Endothelial cell of umbilical vein (primary cell): ENCODE measurements around the gene RORC. TPM values are rescaled to one million over a fixed set of nuclear protein-coding genes. Genes with fewer than 3 reads are reported as not detected.

Experiments used
- BruUV-seq: library from RNA; stranded (reverse); fragments of 400-500 nt; replicated peaks from 2 replicates; lab custom pipeline; 2021; lab: Mats Ljungman, UMichigan
- CTCF ChIA-PET: fragments of 300-600, 350-600 bp; sonication (Branson Sonifier 250); formaldehyde crosslinking; loops from one replicate; lab custom pipeline; 2021; ENCODE audit warnings: antibody characterized with exemption, inconsistent platforms; lab: Charles Lee
- POLR2A ChIA-PET: fragments of 300-600, 350-600 bp; sonication (Branson Sonifier 250); formaldehyde crosslinking; loops from one replicate; lab custom pipeline; 2021; ENCODE audit warnings: antibody characterized with exemption, inconsistent platforms; lab: Charles Lee
- DNase-seq: peaks from one replicate; pipeline ENCODE4 v3.0.0-alpha.2; 2011; ENCODE audit warnings: low read depth, low spot score
- FAIRE-seq: peaks from 2 replicates; lab custom pipeline; 2011; peaks lifted over from hg19 to GRCh38; lab: Jason Lieb, UNC
- H2AFZ ChIP-seq: 2 replicates; pipeline ENCODE4 v1.6.0; 2012; ENCODE audit warnings: low read depth, low read length, control low read depth, inconsistent platforms
- H3K27ac ChIP-seq: 2 replicates; pipeline ENCODE4 v1.5.1; 2011; ENCODE audit warnings: low read depth, mild to moderate bottlenecking, control low read depth, low read length, moderate library complexity; ENCODE audit not compliant: insufficient read depth
- H3K27me3 ChIP-seq, 2 experiments: 2 replicates each; pipeline versions ENCODE4 v1.6.0 to v1.6.1; 2011; ENCODE audit warnings: low read length in 2 of 2, mixed read lengths in 1 of 2; ENCODE audit not compliant: control insufficient read depth in 2 of 2, insufficient read depth in 2 of 2
- H3K36me3 ChIP-seq, 2 experiments: 2 replicates in 1 of 2; 3 replicates in 1 of 2; pipeline ENCODE4 v1.5.1; 2011; ENCODE audit warnings: low read length in 2 of 2, mild to moderate bottlenecking in 1 of 2, moderate library complexity in 1 of 2; ENCODE audit not compliant: control insufficient read depth in 2 of 2, insufficient read depth in 2 of 2; ENCODE audit errors: extremely low read depth in 1 of 2
- H3K4me1 ChIP-seq: 3 replicates; pipeline ENCODE4 v1.5.1; 2011; ENCODE audit warnings: mild to moderate bottlenecking, low read length; ENCODE audit not compliant: control insufficient read depth, insufficient read depth; ENCODE audit errors: extremely low read depth
- H3K4me2 ChIP-seq: 2 replicates; pipeline ENCODE4 v1.6.1; 2011; ENCODE audit warnings: low read length, control low read depth, mixed read lengths; ENCODE audit not compliant: insufficient read depth
- H3K4me3 ChIP-seq, 3 experiments: fragments of 200-600 bp in 1 of 3; sonication (generic), shearing (Covaris generic) in 1 of 3; replicated peaks in 1 of 3; 2 replicates each; pipeline ENCODE4 v1.5.1; 2011 to 2016; ENCODE audit warnings: control low read depth in 3 of 3, low read length in 3 of 3, mild to moderate bottlenecking in 2 of 3, inconsistent platforms in 1 of 3, low read depth in 1 of 3, moderate library complexity in 1 of 3; ENCODE audit not compliant: insufficient read depth in 1 of 3
- H3K79me2 ChIP-seq: 2 replicates; pipeline ENCODE4 v1.6.0; 2012; ENCODE audit warnings: low read length, inconsistent platforms; ENCODE audit not compliant: control insufficient read depth, insufficient read depth
- H3K9ac ChIP-seq: replicated peaks from 2 replicates; pipeline ENCODE3; 2011; ENCODE audit warnings: low read length, control low read depth; ENCODE audit not compliant: insufficient read depth; ENCODE audit errors: extremely low read depth
- H3K9me1 ChIP-seq: replicated peaks from 3 replicates; pipeline ENCODE4 v1.6.0; 2011; ENCODE audit warnings: mild to moderate bottlenecking, low read length; ENCODE audit not compliant: control insufficient read depth, insufficient read depth; ENCODE audit errors: extremely low read depth
- H3K9me3 ChIP-seq: replicated peaks from 2 replicates; pipeline ENCODE4 v1.5.1; 2012; ENCODE audit warnings: low read length, inconsistent platforms; ENCODE audit not compliant: control insufficient read depth, insufficient read depth
- H4K20me1 ChIP-seq: replicated peaks from 2 replicates; pipeline ENCODE3; 2011; ENCODE audit warnings: mild to moderate bottlenecking, low read length; ENCODE audit not compliant: control insufficient read depth, insufficient read depth; ENCODE audit errors: extremely low read depth
- CTCF ChIP-seq, 2 donors: IDR thresholded peaks; 1 replicate in 1 of 2; 2 replicates in 1 of 2; pipeline ENCODE4 v1.5.1; 2011; ENCODE audit warnings: low read length in 2 of 2, mild to moderate bottlenecking in 2 of 2, moderate library complexity in 2 of 2, control low read depth in 1 of 2, inconsistent platforms in 1 of 2, low read depth in 1 of 2; ENCODE audit not compliant: insufficient read depth in 1 of 2; ENCODE audit errors: extremely low read depth in 1 of 2
- EZH2 ChIP-seq: IDR thresholded peaks from 2 replicates; pipeline ENCODE4 v1.6.1; 2012; ENCODE audit warnings: borderline replicate concordance, low read depth, mild to moderate bottlenecking, moderate library complexity, low read length, inconsistent platforms; ENCODE audit not compliant: severe bottlenecking
- FOS ChIP-seq: IDR thresholded peaks from 2 replicates; pipeline ENCODE4 v1.6.1; 2011; ENCODE audit warnings: mild to moderate bottlenecking, low read length, moderate library complexity, borderline replicate concordance; ENCODE audit not compliant: insufficient read depth
- GATA2 ChIP-seq: IDR thresholded peaks from 2 replicates; pipeline ENCODE4 v1.7.0; 2011; ENCODE audit warnings: low read depth, mild to moderate bottlenecking, moderate library complexity, mixed read lengths, low read length; ENCODE audit not compliant: insufficient read length, insufficient read depth
- JUN ChIP-seq: IDR thresholded peaks from 2 replicates; pipeline ENCODE4 v1.6.1; 2011; ENCODE audit warnings: borderline replicate concordance, low read depth; ENCODE audit not compliant: insufficient read length, insufficient read depth
- MAX ChIP-seq: IDR thresholded peaks from 2 replicates; pipeline ENCODE4 v1.6.1; 2011; ENCODE audit not compliant: insufficient read depth, insufficient read length
- MYC ChIP-seq: IDR thresholded peaks from one replicate; pipeline ENCODE4 v1.6.1; 2011; ENCODE audit warnings: mild to moderate bottlenecking, low read depth, low read length
- POLR2A ChIP-seq: IDR thresholded peaks from 2 replicates; pipeline ENCODE4 v1.6.1; 2012; ENCODE audit warnings: low read depth, mild to moderate bottlenecking, control low read depth, low read length
- POLR2AphosphoS5 ChIP-seq: IDR thresholded peaks from 2 replicates; pipeline ENCODE4 v1.6.1; 2012; ENCODE audit warnings: low read depth, mild to moderate bottlenecking, control low read depth, low read length, moderate library complexity; ENCODE audit not compliant: insufficient read depth
- dilution Hi-C: fragments of 300-500 bp; cut with MboI; formaldehyde crosslinking; loops from one replicate; pipeline ENCODE4 v1.15.0; 2019; ENCODE audit warnings: low sequenced_read_pairs; ENCODE audit not compliant: extremely low pct_ligation_motif_present
- intact Hi-C: fragments of 100-400 bp; cut with micrococcal nuclease; formaldehyde crosslinking; loops from one replicate; pipeline ENCODE4 v1.10.0; 2022
- polyA plus RNA-seq, 4 experiments: library from polyadenylated mRNA; depleted of rRNA in 3 of 4; stranded (reverse) in 3 of 4; unstranded in 1 of 4; fragments of >200 nt; gene quantifications; 2 replicates each; pipeline versions ENCODE4 v1.2.1 to v1.2.3, GENCODE V29; 2011 to 2012; ENCODE audit warnings: missing spikeins in 1 of 4
- total RNA-seq: library from RNA; stranded (reverse); gene quantifications from 2 replicates; pipeline ENCODE4 v1.2.3, GENCODE V29; 2021

The RORC gene
- total and polyA plus RNA-seq, 2 donors (not counting 3 experiments of a cell fraction or from before 2014, with no cell fraction given): not detected

GRCh38 chr1:151837884-151838221, 6.3 kb upstream of the RORC start:
- no peak overlapping the region for H3K9ac ChIP-seq
- H3K9me1 ChIP-seq: no peaks in the 10 kb centered on the region
- peaks cover 12% of the 10 kb centered on the region for H3K4me1 ChIP-seq
- H3K4me3 ChIP-seq: no peak overlapping the region
- TF ChIP-seq POLR2A (no peak), FOS (no peak), JUN (no peak), POLR2AphosphoS5 (no peak), CTCF (IDR thresholded peaks at IDR 0.05; ENCODE audit: extremely low read depth in 1 of 2, insufficient read depth in 1 of 2, low read depth in 1 of 2, low read length in 2 of 2) (no peak), EZH2 (no peak), MYC (no peak), MAX (no peak), GATA2 (no peak)
- no peak overlapping the region for H3K27ac ChIP-seq
- dilution Hi-C loops (no loop called here), intact Hi-C loops (loop anchor here (5.0 kb wide), 2 partner anchors 491 to 536 kb away; partner anchors contain the start of gene RFX5)
- CTCF ChIA-PET: interaction anchor here (1.2 to 2.3 kb wide), 3 partner anchors 44 to 164 kb away, joined by 5 to 15 read pairs (median 8); no protein-coding TSS in a partner anchor
- DNase-seq (no peak), FAIRE-seq (no peak)
- no TSS peak for BruUV-seq
- peak overlapping the region; percentile 78 for H2AFZ ChIP-seq
- H3K4me2 ChIP-seq: peak overlapping the region; percentile 50
- H3K36me3 ChIP-seq: no peaks in the 10 kb centered on the region
- no peaks in the 10 kb centered on the region for H4K20me1 ChIP-seq
- peaks cover 7 to 9% of the 10 kb centered on the region in 2 experiments for H3K27me3 ChIP-seq
- no peaks in the 10 kb centered on the region for H3K79me2 ChIP-seq
- POLR2A ChIA-PET: no interaction called here
- H3K9me3 ChIP-seq: no peaks in the 10 kb centered on the region
